Astrocyte (in vitro differentiated cells and primary cell): Measurements from ENCODE around the gene ZFP30. TPM values are rescaled to one million over a fixed set of nuclear protein-coding genes. Genes with fewer than 3 reads are reported as not detected.
A peak's percentile ranks its signal among the peaks of the same experiment; 100 is the strongest.
"Not testable (repeated sequence)": the region's sequence is repeated elsewhere in the genome, so short reads cannot be mapped to it uniquely, and the experiment has no call there.

Experiments used
- DNase-seq: peaks from one replicate; pipeline ENCODE4 v3.0.0-alpha.2; 2010; ENCODE audit warnings: low read depth
- FAIRE-seq: peaks from 2 replicates; lab custom pipeline; 2011; peaks lifted over from hg19 to GRCh38; lab: Jason Lieb, UNC
- H2AFZ ChIP-seq: 2 replicates; pipeline ENCODE4 v1.6.0; 2012; ENCODE audit warnings: low read depth, low read length, inconsistent platforms
- H3K27ac ChIP-seq: 2 replicates; pipeline ENCODE4 v1.5.1; 2011; ENCODE audit warnings: low read depth, low read length, inconsistent platforms
- H3K27me3 ChIP-seq: 2 replicates; pipeline ENCODE4 v1.6.0; 2011; ENCODE audit warnings: low read length, inconsistent platforms; ENCODE audit not compliant: insufficient read depth
- H3K36me3 ChIP-seq: 2 replicates; pipeline ENCODE4 v1.5.1; 2011; ENCODE audit warnings: low read length, inconsistent platforms; ENCODE audit not compliant: insufficient read depth
- H3K4me1 ChIP-seq: 2 replicates; pipeline ENCODE4 v1.5.1; 2011; ENCODE audit warnings: low read length, inconsistent platforms; ENCODE audit not compliant: insufficient read depth
- H3K4me2 ChIP-seq: 2 replicates; pipeline ENCODE4 v1.6.0; 2012; ENCODE audit warnings: low read length, inconsistent platforms
- H3K4me3 ChIP-seq: 2 replicates; pipeline ENCODE4 v1.5.1; 2011; ENCODE audit warnings: low read depth, mild to moderate bottlenecking, low read length, inconsistent platforms; ENCODE audit not compliant: insufficient read depth
- H3K79me2 ChIP-seq: 2 replicates; pipeline ENCODE4 v1.6.0; 2012; ENCODE audit warnings: mild to moderate bottlenecking, low read length, inconsistent platforms; ENCODE audit not compliant: insufficient read depth
- H3K9ac ChIP-seq: 2 replicates; pipeline ENCODE4 v1.6.0; 2012; ENCODE audit warnings: mild to moderate bottlenecking, low read length, inconsistent platforms
- H3K9me3 ChIP-seq: 2 replicates; pipeline ENCODE4 v1.5.1; 2012; ENCODE audit warnings: low read depth, mild to moderate bottlenecking, low read length, inconsistent platforms; ENCODE audit not compliant: insufficient read depth
- H4K20me1 ChIP-seq: 2 replicates; pipeline ENCODE4 v1.6.0; 2012; ENCODE audit warnings: low read length, inconsistent platforms; ENCODE audit not compliant: insufficient read depth
- H3K27ac Mint-ChIP-seq: one replicate; pipeline ENCODE4 v1.8.0; 2021; ENCODE audit warnings: mild to moderate bottlenecking, mixed read lengths; ENCODE audit not compliant: unreplicated experiment
- H3K27me3 Mint-ChIP-seq: one replicate; pipeline ENCODE4 v1.8.0; 2021; ENCODE audit warnings: low read depth, mixed read lengths; ENCODE audit not compliant: unreplicated experiment
- H3K36me3 Mint-ChIP-seq: one replicate; pipeline ENCODE4 v1.8.0; 2021; ENCODE audit warnings: low read depth, mixed read lengths; ENCODE audit not compliant: unreplicated experiment
- H3K4me1 Mint-ChIP-seq: one replicate; pipeline ENCODE4 v1.8.0; 2021; ENCODE audit warnings: low read depth, mixed read lengths; ENCODE audit not compliant: unreplicated experiment
- H3K4me3 Mint-ChIP-seq: one replicate; pipeline ENCODE4 v1.8.0; 2021; ENCODE audit warnings: mild to moderate bottlenecking, moderate library complexity, mixed read lengths; ENCODE audit not compliant: unreplicated experiment
- H3K9me3 Mint-ChIP-seq: one replicate; pipeline ENCODE4 v1.8.0; 2021; ENCODE audit warnings: mild to moderate bottlenecking, mixed read lengths; ENCODE audit not compliant: unreplicated experiment
- CTCF ChIP-seq: IDR thresholded peaks from 2 replicates; pipeline ENCODE4 v1.5.1; 2011; ENCODE audit warnings: low read depth, mild to moderate bottlenecking, inconsistent platforms, low read length, moderate library complexity; ENCODE audit not compliant: insufficient read depth
- EZH2 ChIP-seq: IDR thresholded peaks from 2 replicates; pipeline ENCODE4 v1.6.1; 2012; ENCODE audit warnings: mild to moderate bottlenecking, low read length, inconsistent platforms; ENCODE audit not compliant: insufficient read depth
- total RNA-seq: library from RNA; stranded (reverse); gene quantifications from 2 replicates; pipeline ENCODE4 v1.2.1, GENCODE V29; 2021

Gene ZFP30
- total RNA-seq, 1 donor from 2014 or later: 13.9 TPM

GRCh38 chr19:37691881-37692504, 36.7 kb upstream of the ZFP30 start:
- Mint-ChIP-seq H3K27me3 (no peaks in the 10 kb centered on the region), H3K36me3 (peaks cover 17% of the 10 kb centered on the region), H3K4me1 (no peaks in the 10 kb centered on the region), H3K4me3 (peak overlapping the region; percentile 96), H3K9me3 (peaks cover 31% of the 10 kb centered on the region), H3K27ac (peak overlapping the region; percentile 84)
- FAIRE-seq (peak; percentile 55), DNase-seq (peak; percentile 81)
- Histone ChIP-seq H3K4me3 (peak overlapping the region; percentile 63), H3K9ac (peak overlapping the region; percentile 82), H4K20me1 (no peaks in the 10 kb centered on the region), H3K4me1 (no peaks in the 10 kb centered on the region), H3K79me2 (no peaks in the 10 kb centered on the region), H3K27me3 (no peaks in the 10 kb centered on the region), H2AFZ (peak overlapping the region; percentile 91), H3K36me3 (no peaks in the 10 kb centered on the region), H3K27ac (peak overlapping the region; percentile 43), H3K9me3 (peaks cover 10% of the 10 kb centered on the region), H3K4me2 (peak overlapping the region; percentile 86)
- TF ChIP-seq CTCF (no peak), EZH2 (no peak)

GRCh38 chr19:37683520-37683919, 28.3 kb upstream of the ZFP30 start:
- Histone ChIP-seq H3K36me3 (no peaks in the 10 kb centered on the region), H4K20me1 (no peaks in the 10 kb centered on the region), H3K9me3 (peaks cover 6% of the 10 kb centered on the region), H3K27ac (no peak overlapping the region), H3K4me3 (no peak overlapping the region), H3K4me2 (no peak overlapping the region), H3K27me3 (no peaks in the 10 kb centered on the region), H2AFZ (no peak overlapping the region), H3K79me2 (no peaks in the 10 kb centered on the region), H3K9ac (no peak overlapping the region), H3K4me1 (no peaks in the 10 kb centered on the region)
- H3K27ac Mint-ChIP-seq: no peak overlapping the region
- no peaks in the 10 kb centered on the region for H3K27me3 Mint-ChIP-seq
- no peak for FAIRE-seq
- no peak overlapping the region for H3K4me3 Mint-ChIP-seq
- TF ChIP-seq EZH2 (no peak), CTCF (no peak)
- peaks cover 20% of the 10 kb centered on the region for H3K9me3 Mint-ChIP-seq
- peaks cover 12% of the 10 kb centered on the region for H3K36me3 Mint-ChIP-seq
- DNase-seq: no peak
- H3K4me1 Mint-ChIP-seq: no peaks in the 10 kb centered on the region

- Histone ChIP-seq H3K36me3 (no peaks in the 10 kb centered on the region), H3K4me3 (no peak overlapping the region), H3K4me1 (no peaks in the 10 kb centered on the region), H3K4me2 (no peak overlapping the region), H3K27ac (no peak overlapping the region), H3K9me3 (peaks cover 22% of the 10 kb centered on the region), H2AFZ (no peak overlapping the region), H3K9ac (no peak overlapping the region), H3K79me2 (no peaks in the 10 kb centered on the region), H3K27me3 (no peaks in the 10 kb centered on the region), H4K20me1 (no peaks in the 10 kb centered on the region)
- H3K36me3 Mint-ChIP-seq: peaks cover 3% of the 10 kb centered on the region
- TF ChIP-seq CTCF (no peak), EZH2 (no peak)
- H3K4me1 Mint-ChIP-seq: no peaks in the 10 kb centered on the region
- no peak overlapping the region for H3K27ac Mint-ChIP-seq
- FAIRE-seq: peak; percentile 41
- H3K9me3 Mint-ChIP-seq: peaks cover 49% of the 10 kb centered on the region
- no peak for DNase-seq
- no peaks in the 10 kb centered on the region for H3K27me3 Mint-ChIP-seq
- H3K4me3 Mint-ChIP-seq: no peak overlapping the region
These were observed 14.2 kb upstream of the ZFP30 start for GRCh38 chr19:37669450-37669914.

GRCh38 chr19:37657157-37657556, 1.9 kb upstream of the ZFP30 start:
- not testable (repeated sequence) for H3K4me3 ChIP-seq

More at GRCh38 chr19:37657157-37657556, 1.9 kb upstream of the ZFP30 start:
- peaks cover 18% of the 10 kb centered on the region for H3K9me3 Mint-ChIP-seq
- peaks cover 28% of the 10 kb centered on the region for H3K79me2 ChIP-seq
- not testable (repeated sequence) for H3K27ac Mint-ChIP-seq, H3K9ac ChIP-seq, H3K36me3 Mint-ChIP-seq, FAIRE-seq, H3K27ac ChIP-seq, DNase-seq, H3K4me3 Mint-ChIP-seq, H3K27me3 Mint-ChIP-seq, H3K4me2 ChIP-seq, H3K36me3 ChIP-seq, H3K4me1 Mint-ChIP-seq, H3K9me3 ChIP-seq, H3K27me3 ChIP-seq, H4K20me1 ChIP-seq, H2AFZ ChIP-seq
- H3K4me1 ChIP-seq: peaks cover 14% of the 10 kb centered on the region
